HepG2 (cell line): ENCODE measurements around the gene ANKFY1.
"Not testable (repeated sequence)": the region's sequence is repeated elsewhere in the genome, so short reads cannot be mapped to it uniquely, and the experiment has no call there.

ENCODE experiments used
- AGO1 ChIP-seq: fragments of 200-400 bp; formaldehyde crosslinking; IDR thresholded peaks from 2 replicates; pipeline ENCODE4 v1.6.1; 2017; ENCODE audit warnings: mild to moderate bottlenecking, low read depth, low read length, moderate library complexity; ENCODE audit not compliant: poor library complexity, severe bottlenecking
- BCL3 ChIP-seq: sonication (generic); formaldehyde crosslinking; IDR thresholded peaks from 2 replicates; pipeline ENCODE4 v1.5.1; 2020; ENCODE audit warnings: mild to moderate bottlenecking, missing genetic modification reagents, moderate library complexity
- EP300 ChIP-seq, 3 experiments: sonication (generic) in 1 of 3; formaldehyde crosslinking in 1 of 3; IDR thresholded peaks; 2 replicates each; pipeline versions ENCODE4 v1.5.1 to v1.6.1; 2011 to 2020; ENCODE audit warnings: low read depth in 2 of 3, low read length in 2 of 3, borderline replicate concordance in 1 of 3, improper control_type of control experiment in 1 of 3, mild to moderate bottlenecking in 1 of 3, missing genetic modification reagents in 1 of 3, moderate library complexity in 1 of 3
- RFX3 ChIP-seq: IDR thresholded peaks from 2 replicates; pipeline ENCODE4 v1.6.1; 2016; ENCODE audit warnings: missing biosample characterization, missing genetic modification reagents
- SALL2 ChIP-seq: sonication (generic); formaldehyde crosslinking; IDR thresholded peaks from 2 replicates; pipeline ENCODE4 v1.8.1; 2023; ENCODE audit warnings: mild to moderate bottlenecking, missing genetic modification reagents, inconsistent platforms
- SIN3A ChIP-seq: IDR thresholded peaks from 2 replicates; pipeline ENCODE4 v1.6.1; 2011; ENCODE audit warnings: low read depth, mild to moderate bottlenecking, control low read depth, low read length, borderline replicate concordance
- TAF1 ChIP-seq: sonication (generic); formaldehyde crosslinking; IDR thresholded peaks from 2 replicates; pipeline ENCODE4 v1.4.0; 2020; ENCODE audit warnings: missing genetic modification reagents
- ZBTB49 ChIP-seq: sonication (generic); formaldehyde crosslinking; IDR thresholded peaks from 2 replicates; pipeline ENCODE4 v1.4.0; 2020; ENCODE audit warnings: missing genetic modification reagents, borderline replicate concordance
- ZNF333 ChIP-seq: sonication (generic); formaldehyde crosslinking; IDR thresholded peaks from 2 replicates; pipeline ENCODE4 v1.4.0; 2020; ENCODE audit warnings: mild to moderate bottlenecking, missing genetic modification reagents, borderline replicate concordance
- ZNF782 ChIP-seq: sonication (generic); formaldehyde crosslinking; IDR thresholded peaks from 2 replicates; pipeline ENCODE4 v1.4.0; 2020; ENCODE audit warnings: missing genetic modification reagents, mild to moderate bottlenecking, borderline replicate concordance
- TF ChIP-seq, protein P1 (sequence below): sonication (generic); formaldehyde crosslinking; IDR thresholded peaks from 2 replicates; pipeline ENCODE4 v1.5.0; 2020; ENCODE audit warnings: mild to moderate bottlenecking, missing genetic modification reagents, moderate library complexity
- TF ChIP-seq, protein P2 (sequence below), 2 experiments: IDR thresholded peaks; 2 replicates each; pipeline ENCODE4 v1.6.1; 2011 to 2012; ENCODE audit warnings: low read length in 2 of 2, borderline replicate concordance in 1 of 2, low read depth in 1 of 2, mild to moderate bottlenecking in 1 of 2, moderate library complexity in 1 of 2

DNA sequence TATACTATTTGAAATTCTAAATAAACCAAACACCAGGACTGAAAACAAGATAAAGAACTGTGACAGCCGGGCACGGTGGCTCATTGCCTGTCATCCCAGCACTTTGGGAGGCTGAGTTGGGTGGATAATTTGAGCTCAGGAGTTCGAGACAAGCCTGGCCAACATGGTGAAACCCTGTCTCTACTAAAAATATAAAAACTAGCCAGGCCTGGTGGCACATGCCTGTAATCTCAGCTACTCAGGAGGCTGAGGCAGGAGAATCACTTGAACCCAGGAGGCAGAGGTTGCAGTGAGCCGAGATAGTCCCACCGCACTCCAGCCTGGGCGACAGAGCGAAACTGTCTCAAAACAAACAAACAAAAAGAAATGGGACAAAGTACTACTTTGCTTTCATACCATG is 73.0 kb downstream of the ANKFY1 start:
- TF ChIP-seq BCL3 (CRISPR knock-in tag); ZNF782 (CRISPR knock-in tag); ZNF333 (CRISPR knock-in tag); TAF1 (CRISPR knock-in tag); RFX3 (CRISPR knock-in tag); EP300 (IDR thresholded peaks at IDR 0.05; ENCODE audit: low read depth in 2 of 2, low read length in 2 of 2); EP300 (CRISPR knock-in tag; IDR thresholded peaks at IDR 0.05; ENCODE audit: borderline replicate concordance); AGO1; SALL2 (CRISPR knock-in tag); ZBTB49; SIN3A: not testable (repeated sequence)
- TF ChIP-seq, protein P1, sequence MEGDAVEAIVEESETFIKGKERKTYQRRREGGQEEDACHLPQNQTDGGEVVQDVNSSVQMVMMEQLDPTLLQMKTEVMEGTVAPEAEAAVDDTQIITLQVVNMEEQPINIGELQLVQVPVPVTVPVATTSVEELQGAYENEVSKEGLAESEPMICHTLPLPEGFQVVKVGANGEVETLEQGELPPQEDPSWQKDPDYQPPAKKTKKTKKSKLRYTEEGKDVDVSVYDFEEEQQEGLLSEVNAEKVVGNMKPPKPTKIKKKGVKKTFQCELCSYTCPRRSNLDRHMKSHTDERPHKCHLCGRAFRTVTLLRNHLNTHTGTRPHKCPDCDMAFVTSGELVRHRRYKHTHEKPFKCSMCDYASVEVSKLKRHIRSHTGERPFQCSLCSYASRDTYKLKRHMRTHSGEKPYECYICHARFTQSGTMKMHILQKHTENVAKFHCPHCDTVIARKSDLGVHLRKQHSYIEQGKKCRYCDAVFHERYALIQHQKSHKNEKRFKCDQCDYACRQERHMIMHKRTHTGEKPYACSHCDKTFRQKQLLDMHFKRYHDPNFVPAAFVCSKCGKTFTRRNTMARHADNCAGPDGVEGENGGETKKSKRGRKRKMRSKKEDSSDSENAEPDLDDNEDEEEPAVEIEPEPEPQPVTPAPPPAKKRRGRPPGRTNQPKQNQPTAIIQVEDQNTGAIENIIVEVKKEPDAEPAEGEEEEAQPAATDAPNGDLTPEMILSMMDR (CRISPR knock-in tag) = not testable (repeated sequence)
- TF ChIP-seq, protein P2, sequence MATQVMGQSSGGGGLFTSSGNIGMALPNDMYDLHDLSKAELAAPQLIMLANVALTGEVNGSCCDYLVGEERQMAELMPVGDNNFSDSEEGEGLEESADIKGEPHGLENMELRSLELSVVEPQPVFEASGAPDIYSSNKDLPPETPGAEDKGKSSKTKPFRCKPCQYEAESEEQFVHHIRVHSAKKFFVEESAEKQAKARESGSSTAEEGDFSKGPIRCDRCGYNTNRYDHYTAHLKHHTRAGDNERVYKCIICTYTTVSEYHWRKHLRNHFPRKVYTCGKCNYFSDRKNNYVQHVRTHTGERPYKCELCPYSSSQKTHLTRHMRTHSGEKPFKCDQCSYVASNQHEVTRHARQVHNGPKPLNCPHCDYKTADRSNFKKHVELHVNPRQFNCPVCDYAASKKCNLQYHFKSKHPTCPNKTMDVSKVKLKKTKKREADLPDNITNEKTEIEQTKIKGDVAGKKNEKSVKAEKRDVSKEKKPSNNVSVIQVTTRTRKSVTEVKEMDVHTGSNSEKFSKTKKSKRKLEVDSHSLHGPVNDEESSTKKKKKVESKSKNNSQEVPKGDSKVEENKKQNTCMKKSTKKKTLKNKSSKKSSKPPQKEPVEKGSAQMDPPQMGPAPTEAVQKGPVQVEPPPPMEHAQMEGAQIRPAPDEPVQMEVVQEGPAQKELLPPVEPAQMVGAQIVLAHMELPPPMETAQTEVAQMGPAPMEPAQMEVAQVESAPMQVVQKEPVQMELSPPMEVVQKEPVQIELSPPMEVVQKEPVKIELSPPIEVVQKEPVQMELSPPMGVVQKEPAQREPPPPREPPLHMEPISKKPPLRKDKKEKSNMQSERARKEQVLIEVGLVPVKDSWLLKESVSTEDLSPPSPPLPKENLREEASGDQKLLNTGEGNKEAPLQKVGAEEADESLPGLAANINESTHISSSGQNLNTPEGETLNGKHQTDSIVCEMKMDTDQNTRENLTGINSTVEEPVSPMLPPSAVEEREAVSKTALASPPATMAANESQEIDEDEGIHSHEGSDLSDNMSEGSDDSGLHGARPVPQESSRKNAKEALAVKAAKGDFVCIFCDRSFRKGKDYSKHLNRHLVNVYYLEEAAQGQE (IDR thresholded peaks at IDR 0.05; ENCODE audit: borderline replicate concordance in 1 of 2, low read depth in 1 of 2, low read length in 2 of 2) = not testable (repeated sequence)
